Non-pigmented ciliary epithelial cell (primary cell): ENCODE measurements around the gene FBLN7.

ENCODE experiments used
- DNase-seq: peaks from one replicate; pipeline ENCODE4 v3.0.0-alpha.2; 2010; ENCODE audit warnings: low read depth

Gene FBLN7

GRCh38 chr2:112157472-112157871 lies 19.3 kb downstream of the FBLN7 start:
- no peak for DNase-seq

DNA sequence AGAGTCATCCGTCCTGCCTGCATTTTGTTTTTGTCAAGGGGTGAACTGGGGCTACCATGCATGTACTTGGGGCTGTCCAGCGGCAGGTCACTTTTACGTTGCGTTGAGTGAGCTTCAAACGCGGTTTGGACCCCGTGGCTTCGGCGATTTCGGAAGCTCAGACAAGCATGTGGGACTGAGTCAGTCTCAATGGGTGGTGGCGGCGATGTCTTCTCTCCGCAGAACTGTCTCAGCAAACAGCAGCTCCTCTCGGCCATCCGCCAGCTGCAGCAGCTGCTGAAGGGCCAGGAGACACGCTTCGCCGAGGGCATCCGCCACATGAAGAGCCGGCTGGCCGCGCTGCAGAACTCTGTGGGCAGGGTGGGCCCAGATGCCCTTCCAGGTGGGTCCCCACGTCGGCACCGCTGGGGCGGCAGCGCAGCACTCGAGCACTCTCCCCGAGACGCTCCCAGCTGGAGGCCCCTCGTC lies 21.3 kb downstream of the FBLN7 start:
- DNase-seq, result no peak

DNA sequence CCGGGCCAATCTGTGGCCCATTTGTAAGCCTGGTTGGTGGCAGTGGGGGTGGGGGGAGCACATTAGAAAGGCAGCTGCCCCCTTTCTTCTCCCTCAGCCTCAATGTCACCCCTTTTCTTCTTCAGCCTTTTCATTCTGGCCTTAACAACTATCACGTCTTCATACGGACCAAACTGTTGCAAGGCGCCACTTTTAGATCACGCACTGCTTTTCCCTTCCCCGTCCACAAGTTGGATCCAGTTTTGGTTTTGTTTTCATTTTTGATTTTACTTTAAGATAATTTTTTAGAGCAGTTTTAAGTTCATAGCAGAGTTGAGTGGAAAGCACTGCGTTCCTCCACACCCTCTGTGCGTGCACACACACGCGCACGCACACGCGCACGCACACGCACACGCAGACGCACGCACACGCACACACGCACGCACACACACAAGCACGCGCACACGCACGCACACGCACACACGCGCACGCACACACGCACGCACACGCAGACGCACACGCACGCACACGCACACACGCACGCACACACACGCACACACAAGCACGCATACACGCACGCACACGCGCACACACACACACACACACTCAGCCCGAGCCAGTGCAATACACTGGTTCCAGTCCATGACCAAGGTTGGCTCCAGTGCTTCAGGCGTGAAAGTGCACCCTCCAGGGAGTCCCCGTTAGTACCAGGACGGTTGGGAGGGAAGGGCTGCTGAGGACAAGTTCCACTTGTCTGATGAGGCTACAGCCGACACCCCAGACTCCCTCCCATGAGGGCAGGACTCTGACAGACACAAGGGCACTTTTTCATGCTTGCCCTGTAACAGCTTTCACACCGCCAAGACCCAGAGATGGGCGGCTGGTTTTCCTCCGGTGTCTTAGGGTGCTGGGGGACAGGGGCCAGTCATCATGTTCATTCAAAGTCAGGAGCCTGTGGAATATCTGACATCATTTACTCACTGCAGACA lies 22.4 kb downstream of the FBLN7 start:
- DNase-seq, result no peak

DNA sequence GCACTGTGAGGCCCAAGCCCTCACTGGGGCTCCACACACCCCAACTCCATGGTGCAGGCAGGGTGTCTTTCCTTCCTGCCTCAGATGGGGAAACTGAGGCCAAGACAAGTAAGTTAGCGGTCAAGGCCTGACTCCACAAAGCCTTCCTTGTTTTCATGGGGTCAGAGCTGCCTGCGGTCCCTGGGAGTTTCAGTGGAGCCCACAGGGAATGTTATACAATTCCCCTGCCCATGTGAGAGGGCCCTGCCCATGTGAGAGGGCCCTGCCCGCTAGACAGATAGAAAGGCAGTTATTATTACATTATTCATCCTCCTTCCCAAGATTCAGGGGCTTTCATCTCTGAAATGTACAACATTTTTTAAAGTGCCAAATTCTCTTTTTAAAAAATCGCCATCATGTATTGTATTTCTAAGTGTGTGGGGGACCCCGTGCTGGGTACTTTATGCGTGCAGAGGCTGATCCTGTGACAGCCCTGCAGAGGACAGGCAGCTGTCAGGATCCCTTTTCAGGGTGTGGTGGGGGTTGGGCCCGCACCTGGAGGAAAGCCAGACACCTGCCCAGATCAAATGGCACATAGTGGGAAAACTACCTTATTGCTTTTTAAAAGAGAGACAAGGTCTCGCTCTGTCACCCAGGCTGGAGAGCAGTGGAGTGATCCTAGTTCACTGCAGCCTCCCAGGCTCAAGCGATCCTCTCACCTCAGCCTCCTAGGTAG lies 23.4 kb downstream of the FBLN7 start:
- DNase-seq, result no peak

- DNase-seq, result no peak
Observed at GRCh38 chr2:112162341-112162740, 24.2 kb downstream of the FBLN7 start.

DNA sequence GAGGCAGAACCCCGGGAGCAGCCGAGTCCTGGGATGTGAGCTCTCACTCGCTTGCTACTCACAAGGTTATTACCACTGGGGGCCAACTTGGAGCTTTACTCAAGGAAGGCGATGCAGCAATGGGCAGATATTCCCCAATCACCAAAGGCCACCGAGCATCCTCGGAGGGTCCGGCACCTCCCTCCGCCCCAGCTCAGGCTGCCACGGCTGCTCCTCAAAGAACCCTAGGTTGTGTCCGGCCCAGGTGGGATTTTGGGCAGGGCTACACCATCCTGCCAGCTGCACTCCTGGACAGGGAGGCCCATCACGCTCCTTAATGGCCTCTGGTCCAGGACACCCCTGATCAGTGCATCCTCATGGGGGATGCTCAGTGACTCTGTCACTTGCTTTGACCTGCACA lies 24.8 kb downstream of the FBLN7 start:
- DNase-seq, result no peak

DNA sequence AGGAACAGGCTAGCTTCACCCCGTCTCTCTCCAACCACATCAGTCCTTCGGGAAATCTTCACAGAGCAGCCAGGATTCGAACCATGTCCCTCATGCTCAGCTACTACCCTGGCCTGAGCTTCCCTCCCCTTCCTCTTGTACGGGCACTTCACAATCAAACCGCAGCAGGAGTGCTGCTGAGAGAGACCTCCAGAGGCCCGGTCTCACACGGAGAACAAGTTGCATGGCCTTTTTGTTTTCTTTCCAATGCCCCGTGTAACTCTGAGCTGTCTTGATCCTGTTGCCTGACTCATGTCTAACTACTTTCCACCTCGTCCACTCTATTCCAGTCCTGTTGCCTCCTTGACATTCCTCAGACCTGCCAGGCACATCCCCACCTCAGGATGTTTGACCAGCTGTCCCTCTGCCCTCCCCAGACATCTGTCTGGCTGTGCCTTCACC lies 25.4 kb downstream of the FBLN7 start:
- no peak for DNase-seq

DNA sequence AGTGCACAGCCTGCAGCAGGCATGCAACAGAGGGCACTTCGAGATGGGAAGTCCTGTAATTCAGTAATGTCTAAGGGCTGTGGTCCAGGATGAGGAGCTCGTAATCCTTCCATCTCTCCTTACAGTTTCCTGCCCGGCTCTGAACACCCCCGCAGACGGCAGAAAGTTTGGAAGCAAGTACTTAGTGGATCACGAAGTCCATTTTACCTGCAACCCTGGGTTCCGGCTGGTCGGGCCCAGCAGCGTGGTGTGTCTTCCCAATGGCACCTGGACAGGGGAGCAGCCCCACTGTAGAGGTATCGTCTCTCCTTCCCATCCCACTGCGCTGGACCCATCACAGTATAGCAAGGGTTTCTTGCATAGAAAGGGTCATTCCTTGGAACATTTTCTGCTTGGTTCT lies 26.7 kb downstream of the FBLN7 start:
- no peak for DNase-seq

DNA sequence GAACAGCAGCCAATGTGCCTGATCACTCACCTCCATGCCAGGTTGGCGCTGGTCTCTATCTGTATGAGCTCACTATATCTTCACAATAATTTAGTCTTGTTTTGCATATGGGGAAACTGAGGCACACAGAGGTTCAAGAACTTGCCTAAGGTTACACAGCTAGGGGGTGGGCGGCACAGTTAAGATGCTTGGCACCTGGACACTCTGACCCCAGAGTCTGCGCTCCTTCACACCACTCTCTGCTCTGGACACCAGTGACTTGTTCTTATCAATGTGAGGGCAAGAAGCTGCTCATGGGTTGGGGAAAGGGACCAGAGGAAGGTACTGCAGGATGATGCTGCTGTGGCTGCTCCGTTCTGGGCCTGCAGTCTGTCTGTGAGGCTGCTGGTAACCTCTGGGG lies 27.1 kb downstream of the FBLN7 start:
- DNase-seq, result no peak

GRCh38 chr2:112166806-112167499 lies 28.8 kb downstream of the FBLN7 start:
- DNase-seq, result no peak

GRCh38 chr2:112168422-112169124 lies 30.4 kb downstream of the FBLN7 start:
- DNase-seq, result no peak

DNA sequence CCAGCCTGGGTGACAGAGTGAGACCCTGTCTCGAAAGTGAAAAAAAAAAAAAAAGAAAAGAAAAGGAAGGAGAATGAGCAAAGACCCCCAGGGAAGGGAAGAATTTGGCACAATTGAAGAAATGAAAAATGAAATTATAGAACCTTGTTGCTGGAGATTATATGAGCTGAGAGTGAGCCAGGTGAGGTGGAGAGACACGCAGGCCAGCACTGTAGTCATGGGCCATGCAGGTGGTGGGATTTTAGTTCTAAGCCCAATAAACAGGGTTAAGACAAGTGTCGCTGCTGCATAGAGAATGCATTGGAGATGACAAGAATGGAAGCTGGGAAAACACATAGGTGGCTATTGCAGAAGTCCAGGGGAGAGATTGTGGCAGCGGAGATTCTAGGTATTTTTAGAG lies 32.3 kb downstream of the FBLN7 start:
- no peak for DNase-seq

DNA sequence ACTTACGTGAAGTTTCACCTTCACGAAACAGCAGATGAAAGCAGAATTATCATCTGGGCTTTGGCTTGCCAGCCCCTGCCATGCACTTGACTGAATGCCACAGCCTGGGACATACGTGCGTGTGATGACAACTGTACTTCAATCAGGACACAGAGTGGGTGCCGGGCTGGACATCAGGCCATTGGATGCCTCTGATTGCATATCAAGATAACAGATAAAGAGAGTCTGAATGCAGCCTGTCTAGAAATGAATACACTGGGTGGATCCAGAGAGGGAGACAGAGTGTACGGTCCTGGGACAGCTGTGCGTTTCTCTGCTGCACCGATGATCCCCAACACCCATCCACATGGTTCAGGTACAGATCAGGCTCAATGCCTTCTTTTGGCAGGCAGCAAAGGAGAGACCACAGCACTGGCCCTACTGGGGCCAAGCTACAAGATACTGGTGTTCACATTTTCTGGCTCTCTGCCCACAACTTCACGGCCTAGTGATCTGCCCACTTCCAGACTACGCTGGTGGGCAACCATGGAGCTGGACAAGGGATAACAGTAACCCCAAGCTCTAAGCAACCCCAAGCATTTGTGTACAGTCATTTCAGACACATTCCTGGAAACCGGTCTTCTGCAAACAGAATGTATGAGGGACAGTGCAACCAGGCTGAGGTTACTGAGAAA lies 35.6 kb downstream of the FBLN7 start:
- DNase-seq, result no peak

DNA sequence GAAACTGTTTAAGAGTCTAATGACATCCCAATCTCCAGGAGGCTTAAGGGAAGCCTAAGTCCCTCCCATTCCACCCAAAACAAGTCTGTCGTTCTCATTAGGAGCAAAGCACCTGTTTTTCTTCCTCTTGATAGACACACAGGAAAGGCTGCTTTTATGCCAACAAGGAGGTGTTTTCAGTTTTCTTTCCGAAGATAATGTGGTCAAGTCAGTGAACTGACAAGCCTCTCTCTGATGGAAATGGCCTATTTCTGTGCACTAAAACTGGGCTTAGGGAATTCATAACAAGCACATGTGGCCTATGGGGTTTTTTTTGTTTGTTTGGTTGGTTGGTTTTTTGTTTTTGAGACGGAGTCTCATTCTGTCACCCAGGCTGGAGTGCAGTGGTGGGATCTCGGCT lies 36.2 kb downstream of the FBLN7 start:
- DNase-seq, result no peak

DNA sequence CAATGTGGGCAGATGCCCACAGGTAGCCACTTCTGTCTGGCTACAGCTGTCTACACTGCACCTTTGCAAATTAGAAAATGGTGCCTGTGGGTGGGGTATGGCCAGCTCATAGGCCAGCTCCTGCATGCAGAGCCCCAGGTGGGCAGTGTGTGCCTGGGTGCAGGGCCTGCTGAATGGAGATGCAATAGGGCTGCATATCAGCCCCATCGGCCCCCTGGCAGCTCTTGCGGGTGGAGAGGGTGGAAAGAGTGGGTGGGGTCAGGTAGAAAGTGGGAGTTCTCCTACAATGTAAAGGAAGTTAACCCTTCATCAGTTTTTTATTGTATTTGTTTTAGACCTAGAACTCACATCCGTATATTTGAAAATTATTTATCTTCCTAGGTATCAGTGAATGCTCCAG lies 37.1 kb downstream of the FBLN7 start:
- DNase-seq, result no peak

DNA sequence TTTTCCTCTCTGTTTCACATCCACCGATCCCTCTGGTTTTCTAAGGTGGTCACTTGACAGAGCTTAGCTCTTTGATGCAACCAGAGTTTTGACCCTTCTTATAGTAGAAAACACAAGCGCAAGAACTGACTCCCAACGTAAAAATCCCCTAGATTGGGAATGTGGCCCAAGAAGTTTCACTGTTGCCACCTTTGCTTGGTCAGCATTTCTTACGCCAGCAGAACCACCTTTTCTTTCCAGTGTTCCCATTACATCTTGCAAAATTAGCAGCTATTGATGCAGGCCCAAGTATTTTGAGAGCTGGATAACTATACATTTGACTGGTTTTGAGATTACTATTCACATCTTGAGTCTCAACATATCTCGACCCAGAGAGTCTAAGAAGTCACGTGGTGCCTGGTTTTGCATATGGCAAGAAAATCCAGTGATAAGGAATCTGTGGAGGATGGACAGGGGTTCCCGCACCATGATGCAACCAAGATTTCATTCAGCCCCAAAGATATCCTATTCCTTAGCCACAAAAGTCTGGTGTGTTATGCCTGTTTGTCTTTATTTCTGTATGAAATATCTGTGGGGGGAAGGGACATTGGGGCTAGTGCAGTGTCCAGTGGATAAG lies 37.9 kb downstream of the FBLN7 start:
- DNase-seq, result no peak

DNA sequence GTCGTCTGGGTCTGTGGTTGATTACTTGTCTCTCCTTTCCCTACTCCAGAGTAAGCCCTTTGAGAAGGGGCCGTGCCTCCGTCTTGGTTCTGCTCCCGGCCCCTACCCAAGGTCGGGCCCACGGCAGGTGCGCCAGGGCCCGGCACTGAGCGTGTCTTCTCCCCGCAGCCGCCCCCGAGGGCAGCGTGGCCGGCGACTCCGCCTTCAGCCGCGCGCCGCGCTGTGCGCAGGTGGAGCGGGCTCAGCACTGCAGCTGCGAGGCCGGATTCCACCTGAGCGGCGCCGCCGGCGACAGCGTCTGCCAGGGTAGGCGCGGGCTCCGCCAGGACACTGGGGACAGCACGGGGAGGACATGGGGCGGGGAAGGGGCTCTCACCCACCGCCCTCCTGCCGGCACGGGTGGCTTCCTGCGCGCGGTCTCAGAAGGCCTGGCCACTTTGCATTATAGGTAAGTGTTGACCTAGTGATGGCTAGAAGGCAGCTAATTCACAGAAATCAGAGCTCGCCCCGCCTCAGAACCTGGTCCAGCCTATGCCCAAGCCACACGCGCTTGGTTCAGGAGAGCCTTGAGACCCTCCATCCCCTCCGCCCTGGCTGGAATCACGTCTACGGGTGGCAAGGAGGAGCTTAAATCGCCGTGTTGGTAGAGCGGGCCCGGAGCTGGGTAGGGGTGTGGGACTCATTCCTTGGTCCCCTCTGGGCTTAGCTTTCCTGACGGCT lies 43.5 kb downstream of the FBLN7 start:
- no peak for DNase-seq

- no peak for DNase-seq
Observed at GRCh38 chr2:112182581-112183034, 44.4 kb downstream of the FBLN7 start.

DNA sequence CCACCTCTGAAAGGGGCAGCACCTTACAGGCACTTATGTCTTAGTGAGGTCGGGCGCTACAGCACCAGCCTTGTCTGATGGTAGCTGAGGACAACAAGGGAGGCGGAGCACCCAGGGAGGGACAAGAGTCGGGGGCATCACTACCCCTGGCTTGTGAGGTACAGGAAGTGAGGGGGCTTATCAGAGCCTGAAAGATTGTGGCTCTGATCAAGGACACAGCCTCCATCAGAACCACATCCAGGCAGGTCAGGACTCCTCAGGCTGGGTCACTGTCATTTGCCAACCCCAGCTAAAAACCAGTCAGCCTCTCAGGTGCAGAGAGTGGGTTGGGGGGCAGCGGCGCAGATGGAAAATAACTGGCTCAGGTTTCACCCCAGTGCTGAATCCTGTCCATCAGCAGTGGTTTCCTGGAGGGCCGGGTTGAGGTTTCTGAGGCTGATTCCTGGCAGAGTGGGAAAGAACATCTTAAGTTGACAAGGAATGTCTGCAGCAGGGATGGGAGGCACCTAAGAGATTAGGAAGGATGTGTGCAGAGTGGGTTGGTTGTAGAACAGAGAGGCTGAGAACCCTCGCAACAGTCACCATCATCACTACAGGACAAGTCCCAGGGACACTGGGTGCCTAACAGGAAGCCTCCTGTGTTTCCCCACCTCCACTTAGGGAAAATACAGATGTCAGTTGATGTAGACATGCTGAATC lies 45.3 kb downstream of the FBLN7 start:
- DNase-seq, result no peak
